Osteocyte (in vitro differentiated cells): ENCODE data around the gene MED23. TPM values are rescaled to one million over a fixed set of nuclear protein-coding genes. Genes with fewer than 3 reads are reported as not detected.
A peak's percentile ranks its signal among the peaks of the same experiment; 100 is the strongest.

Experiments used
- DNase-seq: peaks from one replicate; pipeline ENCODE4 v3.0.0; 2021; ENCODE audit warnings: mixed read lengths; ENCODE audit not compliant: unreplicated experiment; ENCODE audit errors: extremely low spot score
- H3K27ac Mint-ChIP-seq: one replicate; pipeline ENCODE4 v1.8.0; 2021; ENCODE audit warnings: mild to moderate bottlenecking, mixed read lengths; ENCODE audit not compliant: unreplicated experiment
- H3K27me3 Mint-ChIP-seq: one replicate; pipeline ENCODE4 v1.8.0; 2021; ENCODE audit warnings: mixed read lengths; ENCODE audit not compliant: unreplicated experiment
- H3K36me3 Mint-ChIP-seq: one replicate; pipeline ENCODE4 v1.8.0; 2021; ENCODE audit warnings: mixed read lengths; ENCODE audit not compliant: unreplicated experiment
- H3K4me1 Mint-ChIP-seq: one replicate; pipeline ENCODE4 v1.8.0; 2021; ENCODE audit warnings: mixed read lengths; ENCODE audit not compliant: unreplicated experiment
- H3K4me3 Mint-ChIP-seq: one replicate; pipeline ENCODE4 v1.8.0; 2021; ENCODE audit warnings: mild to moderate bottlenecking, moderate library complexity, mixed read lengths; ENCODE audit not compliant: unreplicated experiment
- H3K9me3 Mint-ChIP-seq: one replicate; pipeline ENCODE4 v1.8.0; 2021; ENCODE audit warnings: mixed read lengths; ENCODE audit not compliant: unreplicated experiment
- total RNA-seq: library from RNA; stranded (reverse); gene quantifications from 2 replicates; pipeline ENCODE4 v1.2.1, GENCODE V29; 2021
- TF ChIP-seq, protein P1 (sequence below): fragments of 200-600 bp; sonication (generic); IDR thresholded peaks from 2 replicates; pipeline ENCODE4 v1.5.0; 2021; ENCODE audit warnings: antibody characterized with exemption, mild to moderate bottlenecking, moderate library complexity

Gene MED23
- total RNA-seq, 1 donor from 2014 or later: 33.3 TPM

DNA sequence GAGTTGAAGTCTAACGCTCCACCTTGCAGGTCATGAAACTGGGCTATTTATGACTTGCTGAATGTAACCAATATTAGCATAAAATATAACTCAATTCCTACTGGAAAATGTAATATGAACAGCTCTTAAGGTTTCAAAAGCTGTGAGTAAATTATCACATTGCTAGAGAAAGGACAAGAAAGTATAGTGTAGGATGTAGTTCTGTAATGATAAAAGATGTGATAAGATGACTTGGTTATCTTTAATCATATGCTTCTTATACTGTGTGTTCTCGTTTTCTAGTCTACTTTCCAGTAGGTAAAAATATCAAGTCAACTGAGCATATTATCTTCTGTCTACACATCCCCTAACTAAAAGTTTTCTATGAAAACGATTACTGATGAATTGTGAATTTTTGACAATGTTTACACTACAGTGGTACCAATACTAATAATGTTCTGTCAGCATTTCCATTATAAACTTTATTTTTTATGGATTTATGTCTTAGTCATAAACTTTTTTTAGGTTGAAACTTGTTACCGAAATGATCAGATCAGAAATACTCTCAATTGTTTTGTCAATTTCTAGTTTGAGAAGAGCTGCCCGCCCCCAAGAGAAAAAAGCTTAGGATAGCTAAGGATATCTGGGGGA, 14.6 kb downstream of the MED23 start:
- Mint-ChIP-seq H3K27me3 (no peaks in the 10 kb centered on the region), H3K9me3 (no peaks in the 10 kb centered on the region), H3K4me1 (no peaks in the 10 kb centered on the region), H3K27ac (no peak overlapping the region), H3K4me3 (no peak overlapping the region), H3K36me3 (peaks cover 50% of the 10 kb centered on the region)
- no peak for DNase-seq
- TF ChIP-seq, protein P1, sequence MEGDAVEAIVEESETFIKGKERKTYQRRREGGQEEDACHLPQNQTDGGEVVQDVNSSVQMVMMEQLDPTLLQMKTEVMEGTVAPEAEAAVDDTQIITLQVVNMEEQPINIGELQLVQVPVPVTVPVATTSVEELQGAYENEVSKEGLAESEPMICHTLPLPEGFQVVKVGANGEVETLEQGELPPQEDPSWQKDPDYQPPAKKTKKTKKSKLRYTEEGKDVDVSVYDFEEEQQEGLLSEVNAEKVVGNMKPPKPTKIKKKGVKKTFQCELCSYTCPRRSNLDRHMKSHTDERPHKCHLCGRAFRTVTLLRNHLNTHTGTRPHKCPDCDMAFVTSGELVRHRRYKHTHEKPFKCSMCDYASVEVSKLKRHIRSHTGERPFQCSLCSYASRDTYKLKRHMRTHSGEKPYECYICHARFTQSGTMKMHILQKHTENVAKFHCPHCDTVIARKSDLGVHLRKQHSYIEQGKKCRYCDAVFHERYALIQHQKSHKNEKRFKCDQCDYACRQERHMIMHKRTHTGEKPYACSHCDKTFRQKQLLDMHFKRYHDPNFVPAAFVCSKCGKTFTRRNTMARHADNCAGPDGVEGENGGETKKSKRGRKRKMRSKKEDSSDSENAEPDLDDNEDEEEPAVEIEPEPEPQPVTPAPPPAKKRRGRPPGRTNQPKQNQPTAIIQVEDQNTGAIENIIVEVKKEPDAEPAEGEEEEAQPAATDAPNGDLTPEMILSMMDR: no peak

DNA sequence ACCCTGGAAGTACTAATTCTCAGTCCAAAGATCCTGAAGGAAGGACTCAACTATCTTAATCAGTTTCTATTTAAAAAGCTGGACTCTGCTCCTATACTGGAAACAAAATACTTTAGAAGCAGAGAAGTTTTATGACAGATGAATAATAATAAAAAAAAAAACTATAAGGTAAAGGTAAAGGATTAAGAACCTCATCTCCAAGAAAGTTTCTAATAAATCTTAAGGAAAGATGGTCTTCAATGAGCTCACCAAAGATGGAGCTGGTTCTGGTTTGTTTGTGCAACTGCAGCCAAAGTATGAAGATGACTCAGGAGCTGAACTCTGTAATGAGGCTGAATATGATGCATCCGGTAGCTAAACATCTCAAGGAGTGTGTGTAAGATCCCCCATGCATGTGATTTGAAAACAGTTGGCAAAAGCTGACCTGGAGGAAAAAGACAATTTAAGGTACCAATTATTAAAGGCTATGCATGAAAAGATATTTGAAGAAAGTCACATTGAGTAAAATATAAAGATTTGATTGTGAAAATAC, 25.2 kb downstream of the MED23 start:
- no peak overlapping the region for H3K27ac Mint-ChIP-seq
- no peak overlapping the region for H3K4me3 Mint-ChIP-seq
- peaks cover 47% of the 10 kb centered on the region for H3K36me3 Mint-ChIP-seq
- TF ChIP-seq, protein P1: no peak
- no peak for DNase-seq
- H3K27me3 Mint-ChIP-seq: no peaks in the 10 kb centered on the region
- no peaks in the 10 kb centered on the region for H3K9me3 Mint-ChIP-seq
- peaks cover 2% of the 10 kb centered on the region for H3K4me1 Mint-ChIP-seq

DNA sequence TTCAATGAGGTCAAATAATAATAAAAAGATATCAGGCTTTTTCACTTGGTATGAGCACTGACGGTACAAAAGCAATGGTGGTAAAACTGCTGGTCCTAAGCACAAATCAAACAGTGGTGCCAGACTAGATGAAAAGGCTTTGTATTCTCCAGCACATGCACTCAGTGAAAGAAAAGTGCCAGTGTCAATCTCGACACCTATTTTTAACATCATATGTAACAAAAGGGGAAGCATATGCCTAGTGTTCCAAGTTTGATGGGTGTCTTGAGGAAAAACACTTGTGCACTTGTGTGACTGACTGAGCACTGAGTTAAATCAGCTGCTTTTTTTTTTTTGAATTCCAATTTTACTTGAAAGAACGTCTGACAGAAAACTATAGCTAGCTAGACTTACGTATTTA, 27.3 kb downstream of the MED23 start:
- Mint-ChIP-seq H3K27me3 (no peaks in the 10 kb centered on the region), H3K4me1 (peaks cover 2% of the 10 kb centered on the region), H3K9me3 (no peaks in the 10 kb centered on the region), H3K36me3 (peaks cover 45% of the 10 kb centered on the region), H3K27ac (no peak overlapping the region), H3K4me3 (no peak overlapping the region)
- TF ChIP-seq, protein P1: no peak
- DNase-seq: no peak

DNA sequence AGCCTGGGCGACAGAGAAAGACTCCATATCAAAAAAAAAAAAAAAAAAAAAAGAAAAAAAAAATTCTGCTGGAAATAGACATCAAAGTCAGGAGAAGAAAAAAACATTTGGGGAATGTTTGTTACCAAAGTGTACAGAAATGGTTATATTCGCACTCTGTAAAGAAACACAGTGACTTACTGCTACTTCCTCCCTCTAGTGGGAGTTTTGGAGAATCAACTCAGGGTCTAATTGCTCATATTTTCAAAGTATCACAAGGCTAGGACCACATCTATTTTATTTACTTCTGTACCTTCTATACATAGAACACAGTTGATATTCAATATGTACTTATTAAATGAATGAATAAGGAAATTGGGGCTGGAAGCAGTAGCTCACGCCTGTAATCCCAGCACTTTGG, 30.6 kb downstream of the MED23 start:
- Mint-ChIP-seq H3K27me3 (no peaks in the 10 kb centered on the region), H3K27ac (no peak overlapping the region), H3K9me3 (no peaks in the 10 kb centered on the region), H3K4me3 (no peak overlapping the region), H3K36me3 (peaks cover 53% of the 10 kb centered on the region), H3K4me1 (no peaks in the 10 kb centered on the region)
- TF ChIP-seq, protein P1: peak; percentile 50
- DNase-seq: no peak

DNA sequence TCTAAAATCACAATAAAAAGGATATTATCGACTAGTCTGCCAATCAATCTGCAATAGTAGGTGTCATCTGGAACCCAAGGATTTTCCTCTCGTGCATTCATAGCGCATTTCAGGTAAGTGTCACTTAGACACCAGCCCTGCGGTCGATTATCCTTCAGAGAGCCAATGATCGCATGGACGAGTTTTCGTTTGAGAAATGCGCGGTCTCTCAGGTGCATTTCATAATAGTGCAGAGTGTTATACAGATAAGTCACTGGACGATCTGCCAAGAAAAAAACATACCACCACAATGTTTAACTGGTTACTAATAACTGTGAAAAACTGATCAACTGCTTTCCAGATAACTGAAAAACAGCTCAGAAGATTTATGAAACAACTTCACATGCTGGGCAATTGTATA, 34.0 kb downstream of the MED23 start:
- H3K36me3 Mint-ChIP-seq: peaks cover 56% of the 10 kb centered on the region
- H3K9me3 Mint-ChIP-seq: no peaks in the 10 kb centered on the region

More for the DNA sequence above, 34.0 kb downstream of the MED23 start:
- Mint-ChIP-seq H3K27me3 (no peaks in the 10 kb centered on the region), H3K27ac (no peak overlapping the region), H3K4me3 (no peak overlapping the region), H3K4me1 (no peaks in the 10 kb centered on the region)
- TF ChIP-seq, protein P1: no peak
- no peak for DNase-seq
